ENCODE measurements around the gene SLC35A2. TPM values are rescaled to one million over a fixed set of nuclear protein-coding genes. Genes with fewer than 3 reads are reported as not detected.

Gene SLC35A2
- total RNA-seq, 2 experiments from 2014 or later, result 9.9 to 22.2 TPM

GRCh38 chrX:48958635-48959094, 47.2 kb upstream of the SLC35A2 start:
- peaks cover 62% of the 10 kb centered on the region for H3K4me1 ChIP-seq (ENCODE audit: insufficient read depth, low read length, poor library complexity, severe bottlenecking)
- H3K9me2 ChIP-seq (ENCODE audit: insufficient read depth, low read length), result no peaks in the 10 kb centered on the region
- H3K4me3 ChIP-seq (ENCODE audit: low read depth, low read length, poor library complexity, severe bottlenecking), result peak overlapping the region; percentile 91
- TF ChIP-seq CTCF (conservative IDR thresholded peaks at IDR 0.05; ENCODE audit: low read length) (no peak), EZH2phosphoT487 (IDR thresholded peaks at IDR 0.05; ENCODE audit: borderline replicate concordance, low read depth, low read length) (no peak)
- intact Hi-C loops (cut with micrococcal nuclease; ENCODE audit: unreplicated experiment), result loop anchor here (5.0 kb wide), 2 partner anchors 41 to 221 kb away; partner anchors contain the start of gene PIM2
- H2AFZ ChIP-seq (ENCODE audit: low read length), result no peak overlapping the region
- POLR2A ChIA-PET, result interaction anchor here (0.6 to 2.0 kb wide), 9 partner anchors 10 to 126 kb away, joined by 3 to 5 read pairs (median 3); no protein-coding TSS in a partner anchor
- peaks cover 26% of the 10 kb centered on the region for H3K36me3 ChIP-seq (ENCODE audit: insufficient read depth, low read length)
- H3K9me3 ChIP-seq (ENCODE audit: low read length), result no peaks in the 10 kb centered on the region
- no peak for DNase-seq (ENCODE audit: low spot score)
- H3K4me2 ChIP-seq (ENCODE audit: low read length), result peak overlapping the region; percentile 86
- H3K27ac ChIP-seq (ENCODE audit: low read depth, low read length, poor library complexity, severe bottlenecking), result peak overlapping the region; percentile 93
- CTCF ChIA-PET (ENCODE audit: unreplicated experiment), result no interaction called here
- peaks cover 40% of the 10 kb centered on the region for H3K79me2 ChIP-seq (ENCODE audit: insufficient read depth, low read depth, low read length)
- H4K20me1 ChIP-seq (ENCODE audit: insufficient read depth, low read length), result no peaks in the 10 kb centered on the region
- no TSS peak for BruUV-seq (replicated peaks)

- Histone ChIP-seq H3K27ac (ENCODE audit: low read depth, low read length, poor library complexity, severe bottlenecking) (peak overlapping the region; percentile 93), H3K9me2 (ENCODE audit: insufficient read depth, low read length) (no peaks in the 10 kb centered on the region), H3K4me2 (ENCODE audit: low read length) (peak overlapping the region; percentile 86), H3K4me1 (ENCODE audit: insufficient read depth, low read length, poor library complexity, severe bottlenecking) (peaks cover 56% of the 10 kb centered on the region), H3K36me3 (ENCODE audit: insufficient read depth, low read length) (peaks cover 28% of the 10 kb centered on the region), H3K79me2 (ENCODE audit: insufficient read depth, low read depth, low read length) (peaks cover 44% of the 10 kb centered on the region), H3K4me3 (ENCODE audit: low read depth, low read length, poor library complexity, severe bottlenecking) (peak overlapping the region; percentile 91), H4K20me1 (ENCODE audit: insufficient read depth, low read length) (no peaks in the 10 kb centered on the region), H2AFZ (ENCODE audit: low read length) (no peak overlapping the region; the same call in 1 of the 2 replicates), H3K9me3 (ENCODE audit: low read length) (no peaks in the 10 kb centered on the region)
- TF ChIP-seq EZH2phosphoT487 (IDR thresholded peaks at IDR 0.05; ENCODE audit: borderline replicate concordance, low read depth, low read length) (no peak), CTCF (conservative IDR thresholded peaks at IDR 0.05; ENCODE audit: low read length) (no peak)
- intact Hi-C loops (cut with micrococcal nuclease; ENCODE audit: unreplicated experiment), result loop anchor here (2.0 to 5.0 kb wide), 3 partner anchors 19 to 221 kb away; partner anchors contain the start of gene PIM2
- POLR2A ChIA-PET, result interaction anchor here (0.6 to 2.0 kb wide), 10 partner anchors 9 to 153 kb away, joined by 3 to 5 read pairs (median 3); no protein-coding TSS in a partner anchor
- BruUV-seq (replicated peaks), result TSS peak; percentile 69
- CTCF ChIA-PET (ENCODE audit: unreplicated experiment), result interaction anchor here (0.7 kb wide), 1 partner anchor 219 kb away, joined by 3 read pairs; no protein-coding TSS in a partner anchor
- DNase-seq (ENCODE audit: low spot score), result peak; percentile 96
These were observed 46.6 kb upstream of the SLC35A2 start for GRCh38 chrX:48957827-48958634.

Data from OCI-LY7 (cell line).